Effector memory CD4-positive, alpha-beta T cell (primary cell): ENCODE results near the gene C5orf22.

Source experiments
- DNase-seq, 3 donors: peaks; one replicate each; pipeline ENCODE4 v3.0.0-alpha.2; 2020
- H3K27ac ChIP-seq: 2 replicates; pipeline ENCODE4 v1.7.0; 2013; ENCODE audit warnings: mild to moderate bottlenecking, low read length, moderate library complexity; ENCODE audit not compliant: insufficient read depth, poor library complexity, severe bottlenecking
- H3K27me3 ChIP-seq: replicated peaks from 2 replicates; pipeline ENCODE4 v1.7.0; 2013; ENCODE audit warnings: mild to moderate bottlenecking, low read length; ENCODE audit not compliant: insufficient read depth, control insufficient read depth, poor library complexity, severe bottlenecking
- H3K36me3 ChIP-seq: 2 replicates; pipeline ENCODE4 v1.7.0; 2013; ENCODE audit warnings: mild to moderate bottlenecking, low read length, moderate library complexity; ENCODE audit not compliant: control insufficient read depth, insufficient read depth
- H3K4me1 ChIP-seq: 2 replicates; pipeline ENCODE4 v1.7.0; 2013; ENCODE audit warnings: low read length, mild to moderate bottlenecking; ENCODE audit not compliant: control insufficient read depth, insufficient read depth, poor library complexity, severe bottlenecking
- H3K4me3 ChIP-seq: 2 replicates; pipeline ENCODE4 v1.7.0; 2013; ENCODE audit warnings: low read length, low read depth, mild to moderate bottlenecking; ENCODE audit not compliant: insufficient read depth, poor library complexity, severe bottlenecking
- H3K9me3 ChIP-seq: 2 replicates; pipeline ENCODE4 v1.7.0; 2013; ENCODE audit warnings: mild to moderate bottlenecking, low read length, moderate library complexity; ENCODE audit not compliant: control insufficient read depth

The C5orf22 gene

DNA sequence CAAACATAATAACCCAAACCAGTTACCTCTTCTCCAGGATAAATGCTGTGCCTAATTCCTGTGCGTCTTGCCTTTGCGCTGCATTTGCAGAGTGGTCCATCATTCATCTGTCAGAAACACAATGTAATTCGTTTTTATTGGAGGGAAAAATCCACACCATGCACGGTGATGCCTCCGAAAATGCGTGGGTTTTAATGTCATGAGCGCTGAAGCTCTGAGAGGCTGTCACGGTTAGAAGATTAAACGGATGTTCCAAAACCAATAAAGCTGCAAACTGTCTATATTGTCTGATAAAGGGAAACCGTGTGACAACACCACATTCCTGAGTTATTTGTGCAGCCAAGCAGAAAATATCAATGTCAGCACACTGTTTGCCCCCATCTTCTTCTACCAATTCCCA, 27.6 kb upstream of the C5orf22 start:
- no peak overlapping the region for H3K27ac ChIP-seq
- no peak overlapping the region for H3K4me3 ChIP-seq
- DNase-seq: no peak
- H3K4me1 ChIP-seq: no peaks in the 10 kb centered on the region
- H3K27me3 ChIP-seq: no peaks in the 10 kb centered on the region
- H3K36me3 ChIP-seq: peaks cover 61% of the 10 kb centered on the region
- no peaks in the 10 kb centered on the region for H3K9me3 ChIP-seq

DNA sequence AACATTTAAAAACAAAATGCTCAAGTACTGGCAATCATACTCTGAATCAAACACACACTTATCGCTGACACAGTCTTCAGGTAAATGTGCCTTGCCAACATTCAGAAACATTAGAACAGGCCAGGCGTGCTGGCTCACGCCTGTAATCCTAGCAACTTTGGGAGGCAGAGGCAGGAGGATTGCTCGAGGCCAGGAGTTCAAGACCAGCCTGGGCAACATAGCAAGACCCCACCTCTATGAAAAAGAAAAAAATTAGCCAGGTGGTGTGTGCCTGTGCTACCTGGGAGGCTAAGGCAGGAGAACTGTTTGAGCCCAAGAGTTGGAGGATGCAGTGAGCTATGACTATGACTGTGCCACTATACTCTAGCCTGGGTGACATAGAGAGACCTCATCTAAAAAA, 20.8 kb upstream of the C5orf22 start:
- H3K9me3 ChIP-seq: no peaks in the 10 kb centered on the region
- H3K27ac ChIP-seq: no peak overlapping the region
- DNase-seq: no peak
- no peaks in the 10 kb centered on the region for H3K4me1 ChIP-seq
- H3K27me3 ChIP-seq: no peaks in the 10 kb centered on the region
- no peak overlapping the region for H3K4me3 ChIP-seq
- H3K36me3 ChIP-seq: peaks cover 67% of the 10 kb centered on the region

DNA sequence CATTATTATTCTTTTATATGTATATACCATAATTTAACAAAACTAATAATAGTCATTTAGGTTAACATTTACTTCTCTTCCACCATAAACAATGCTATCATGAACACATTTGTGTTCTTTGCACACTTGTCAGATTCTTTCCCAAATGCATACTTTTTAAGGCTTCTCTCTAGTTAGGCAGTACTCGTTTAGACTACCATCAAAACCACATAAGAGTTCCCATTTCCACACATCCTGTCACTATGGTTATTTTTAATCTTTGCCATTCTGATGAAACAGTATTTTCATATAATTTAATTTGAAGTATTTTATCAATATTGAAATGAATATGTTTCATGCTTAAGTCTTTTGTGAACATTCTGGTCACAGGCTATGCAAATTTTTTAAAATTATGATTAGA, 15.3 kb upstream of the C5orf22 start:
- no peak overlapping the region for H3K4me3 ChIP-seq
- no peaks in the 10 kb centered on the region for H3K27me3 ChIP-seq
- DNase-seq: no peak
- H3K9me3 ChIP-seq: no peaks in the 10 kb centered on the region
- H3K36me3 ChIP-seq: peaks cover 47% of the 10 kb centered on the region
- H3K4me1 ChIP-seq: no peaks in the 10 kb centered on the region
- H3K27ac ChIP-seq: no peak overlapping the region

DNA sequence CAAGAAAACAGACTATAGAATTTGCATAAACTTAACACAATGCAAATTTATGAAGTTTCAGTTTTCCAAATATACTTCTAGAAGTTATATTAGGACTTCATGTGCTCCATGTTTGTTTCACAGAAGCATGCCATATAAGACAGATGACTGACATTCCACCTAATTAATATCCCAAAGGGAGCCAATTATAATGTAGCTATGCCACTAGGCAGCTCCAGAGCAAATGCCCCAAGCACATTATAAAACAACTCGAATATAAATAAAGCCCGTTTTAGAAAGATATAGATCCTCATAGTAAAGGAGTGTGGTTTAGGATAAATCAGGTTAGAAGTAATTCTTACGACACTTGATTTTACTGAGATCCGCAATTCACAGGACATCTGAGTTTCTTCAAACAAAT, 9.1 kb upstream of the C5orf22 start:
- Histone ChIP-seq H3K27ac (no peak overlapping the region), H3K27me3 (no peaks in the 10 kb centered on the region), H3K4me3 (no peak overlapping the region), H3K36me3 (peaks cover 43% of the 10 kb centered on the region), H3K9me3 (no peaks in the 10 kb centered on the region), H3K4me1 (no peaks in the 10 kb centered on the region)
- no peak for DNase-seq

DNA sequence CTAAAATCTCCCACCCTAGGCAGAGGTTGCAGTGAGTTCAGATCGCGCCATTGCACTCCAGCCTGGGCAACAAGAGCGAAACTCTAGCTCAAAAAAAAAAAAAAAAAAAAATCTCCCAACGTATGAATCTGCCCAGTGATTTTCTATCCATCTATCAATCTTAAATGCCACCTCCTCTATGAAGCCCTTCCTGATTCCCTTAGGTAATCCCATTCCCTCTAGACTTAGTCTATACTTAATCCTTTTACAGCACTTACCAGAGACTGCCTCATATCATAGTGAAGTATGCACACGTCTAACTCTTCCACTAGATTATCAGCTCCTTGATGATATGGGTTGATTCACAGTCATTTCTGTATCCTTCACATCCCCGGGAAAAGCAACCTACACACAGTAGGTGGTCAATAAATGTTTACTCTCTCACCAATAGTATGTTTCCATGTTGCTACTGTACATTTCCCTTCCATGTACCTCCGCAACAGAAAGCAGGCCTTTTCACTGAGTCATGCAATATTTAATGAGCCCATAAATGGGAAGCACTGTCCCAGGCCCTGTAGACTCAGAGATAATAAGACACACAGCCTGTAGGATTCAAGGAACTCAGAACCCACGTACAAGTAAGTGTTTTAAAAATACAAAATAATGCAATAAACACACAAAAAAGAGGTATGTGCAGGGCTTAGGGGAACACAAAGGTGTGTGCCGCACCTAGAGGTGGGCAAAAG, 1.4 kb upstream of the C5orf22 start:
- no peaks in the 10 kb centered on the region for H3K9me3 ChIP-seq
- no peak for DNase-seq
- peaks cover 24% of the 10 kb centered on the region for H3K36me3 ChIP-seq
- H3K27me3 ChIP-seq: no peaks in the 10 kb centered on the region
- no peak overlapping the region for H3K27ac ChIP-seq
- H3K4me1 ChIP-seq: peaks cover 10% of the 10 kb centered on the region
- H3K4me3 ChIP-seq: peak overlapping the region; percentile 90

DNA sequence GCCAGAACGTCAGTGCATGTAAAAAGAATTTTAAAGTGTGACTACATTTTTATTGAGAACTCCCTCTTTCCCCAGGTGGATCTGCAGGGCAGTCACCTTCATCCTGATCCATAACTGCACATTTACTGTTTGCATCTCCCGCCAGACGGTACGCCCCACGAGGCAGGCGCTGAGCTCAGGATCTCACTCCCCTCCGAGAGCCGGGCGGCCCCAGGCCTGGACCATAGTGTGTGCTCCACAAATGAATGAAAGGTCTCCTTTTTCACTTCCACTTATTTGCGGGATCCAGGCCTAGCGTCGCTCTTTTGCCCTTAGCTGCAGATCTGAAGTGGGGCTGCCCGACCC, 586 bp upstream of the C5orf22 start:
- H3K27me3 ChIP-seq: no peaks in the 10 kb centered on the region
- peak overlapping the region; percentile 68 for H3K27ac ChIP-seq
- peaks cover 20% of the 10 kb centered on the region for H3K36me3 ChIP-seq
- H3K9me3 ChIP-seq: no peaks in the 10 kb centered on the region
- DNase-seq: no peak
- peaks cover 10% of the 10 kb centered on the region for H3K4me1 ChIP-seq
- peak overlapping the region; percentile 90 for H3K4me3 ChIP-seq

DNA sequence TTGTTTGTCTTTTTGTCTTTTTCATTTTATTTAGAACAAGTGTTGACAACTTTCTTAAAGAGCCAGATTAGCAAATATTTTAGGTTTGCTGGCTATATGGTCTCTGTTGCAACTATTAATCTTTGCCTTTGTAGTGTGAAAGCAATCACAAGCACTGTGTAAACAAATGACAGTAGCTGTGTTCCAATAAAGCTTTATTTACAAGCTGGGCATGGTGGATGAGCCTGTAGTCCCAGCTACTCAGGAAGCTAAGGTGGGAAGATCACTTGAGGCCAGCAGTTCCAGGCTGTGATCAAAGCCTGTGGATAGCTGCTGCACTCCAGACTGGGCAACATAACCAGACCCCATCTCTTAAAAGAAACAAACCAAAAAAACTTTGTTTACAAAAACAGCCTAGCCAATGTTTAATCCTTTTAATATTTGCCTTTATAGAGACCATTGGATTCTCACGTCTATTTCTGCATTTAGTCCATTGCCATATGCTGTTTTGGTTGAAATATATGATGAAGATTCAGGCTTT, 2.5 kb downstream of the C5orf22 start:
- peaks cover 10% of the 10 kb centered on the region for H3K4me1 ChIP-seq
- H3K27me3 ChIP-seq: no peaks in the 10 kb centered on the region
- DNase-seq: no peak
- H3K9me3 ChIP-seq: no peaks in the 10 kb centered on the region
- no peak overlapping the region for H3K27ac ChIP-seq
- H3K36me3 ChIP-seq: peaks cover 23% of the 10 kb centered on the region
- H3K4me3 ChIP-seq: no peak overlapping the region

DNA sequence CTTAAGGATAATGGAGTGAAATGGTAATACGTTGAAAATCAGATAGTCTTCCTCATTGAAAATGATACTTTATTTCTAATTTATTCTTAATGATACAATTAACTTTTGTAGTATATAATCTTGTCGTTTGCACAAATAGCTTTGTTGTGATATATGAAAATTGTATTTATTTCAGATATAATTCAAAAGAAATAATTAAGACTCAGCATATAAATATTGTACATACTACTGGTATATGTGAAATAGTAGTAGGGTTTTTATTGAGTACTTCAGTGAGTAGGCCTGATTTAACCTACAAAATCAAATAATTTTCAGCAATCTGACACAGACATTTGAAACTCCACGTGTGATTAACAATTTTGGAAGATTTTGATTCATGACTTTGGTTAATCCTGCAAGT, 4.8 kb downstream of the C5orf22 start:
- Histone ChIP-seq H3K9me3 (no peaks in the 10 kb centered on the region), H3K4me3 (no peak overlapping the region), H3K27ac (no peak overlapping the region), H3K36me3 (peaks cover 44% of the 10 kb centered on the region), H3K27me3 (no peaks in the 10 kb centered on the region), H3K4me1 (peaks cover 5% of the 10 kb centered on the region)
- DNase-seq: no peak

DNA sequence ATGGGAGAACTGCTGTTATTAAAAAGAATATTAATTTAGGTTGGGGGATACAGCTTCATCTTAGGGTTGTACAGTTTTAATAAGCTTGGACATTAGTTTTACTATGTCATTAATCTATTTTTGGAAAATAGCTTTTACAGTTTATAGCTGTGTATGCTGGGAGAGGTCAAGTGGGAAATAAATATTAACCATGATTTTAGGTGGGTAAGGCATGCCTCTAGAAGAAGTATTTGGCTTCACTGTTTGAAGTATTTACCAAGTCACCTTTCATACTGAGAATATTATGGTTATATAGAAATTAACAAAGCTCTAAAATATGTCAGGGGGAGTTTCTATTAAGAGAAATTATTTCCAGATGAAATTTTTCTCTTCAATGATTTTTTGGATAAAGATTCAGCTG, 5.2 kb downstream of the C5orf22 start:
- H3K36me3 ChIP-seq: peaks cover 48% of the 10 kb centered on the region
- no peaks in the 10 kb centered on the region for H3K27me3 ChIP-seq
- peaks cover 5% of the 10 kb centered on the region for H3K4me1 ChIP-seq
- H3K4me3 ChIP-seq: no peak overlapping the region
- DNase-seq: no peak
- H3K27ac ChIP-seq: no peak overlapping the region
- no peaks in the 10 kb centered on the region for H3K9me3 ChIP-seq

DNA sequence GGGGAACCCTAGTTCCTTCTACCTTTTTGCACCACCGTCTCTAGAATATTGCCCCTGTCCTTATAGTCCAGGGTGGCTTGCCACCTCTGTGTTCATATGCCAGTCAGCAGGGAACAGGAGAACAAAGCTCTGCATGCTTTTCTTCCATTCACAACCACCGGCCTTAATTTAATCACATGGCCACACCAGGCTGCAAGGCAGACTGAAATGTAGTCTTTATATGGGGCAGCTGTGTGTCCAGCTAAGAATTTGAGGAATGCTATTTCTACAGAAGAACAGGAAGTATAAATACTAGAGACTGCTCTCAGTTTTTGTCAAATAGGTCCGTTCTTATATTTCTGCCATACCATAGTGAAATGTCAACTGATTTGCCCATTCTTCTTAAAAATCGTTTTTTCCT, 5.8 kb downstream of the C5orf22 start:
- H3K36me3 ChIP-seq: peaks cover 53% of the 10 kb centered on the region
- H3K4me1 ChIP-seq: peaks cover 5% of the 10 kb centered on the region
- no peak for DNase-seq
- no peak overlapping the region for H3K4me3 ChIP-seq
- H3K27ac ChIP-seq: no peak overlapping the region
- H3K9me3 ChIP-seq: no peaks in the 10 kb centered on the region
- H3K27me3 ChIP-seq: no peaks in the 10 kb centered on the region
